Mucosa of descending colon (tissue), 3 donors: ENCODE results near the gene ST6GALNAC3. TPM values are rescaled to one million over a fixed set of nuclear protein-coding genes. Genes with fewer than 3 reads are reported as not detected.

Source experiments
- ATAC-seq: fragments of 200-7000 bp; cut with Tn5 transposase; one replicate; pipeline ENCODE4 v1.9.1; 2020; ENCODE audit warnings: mild to moderate bottlenecking, moderate library complexity
- DNase-seq, 3 donors: peaks; one replicate each; pipeline ENCODE4 v3.0.0-alpha.2; 2020
- H3K36me3 ChIP-seq: fragments of 200-600 bp; one replicate; pipeline ENCODE4 v1.8.0; 2021; ENCODE audit warnings: low read depth, mild to moderate bottlenecking
- H3K4me1 ChIP-seq: fragments of 200-600 bp; one replicate; pipeline ENCODE4 v1.8.0; 2021; ENCODE audit warnings: low read depth, mild to moderate bottlenecking
- H3K4me3 ChIP-seq: fragments of 200-600 bp; one replicate; pipeline ENCODE4 v1.8.0; 2021; ENCODE audit warnings: mild to moderate bottlenecking
- H3K9me3 ChIP-seq: fragments of 200-600 bp; one replicate; pipeline ENCODE4 v1.8.0; 2021; ENCODE audit warnings: mild to moderate bottlenecking
- intact Hi-C, 2 donors: fragments of 100-400 bp; cut with DNase I in 1 of 2; cut with micrococcal nuclease in 1 of 2; formaldehyde crosslinking; loops; one replicate each; pipeline versions ENCODE4 v1.11.0 to v1.11.1; 2022; cut with DNase I, micrococcal nuclease
- total RNA-seq, 3 donors: library from RNA; stranded (reverse); fragmentation: NEBNext Ultra II Directional in 2 of 3; extraction: Animal tissue kit (Norgen Biotek cat#: 25700) in 2 of 3; gene quantifications; one replicate each; pipeline versions ENCODE4 v1.2.1 to v1.2.4, GENCODE V29; 2021 to 2023
- TF ChIP-seq, protein P1 (sequence below): fragments of 200-600 bp; IDR thresholded peaks from one replicate; pipeline ENCODE4 v1.8.0; 2022; ENCODE audit warnings: antibody characterized with exemption, mild to moderate bottlenecking
- donor health status: DM: no; HTN: no; CAD: no; lungs with moderate emphysema.
- donor health status: DM: no; HTN: no; CAD: no.
- donor health status: DM: no; HTN: yes; CAD: no.

ST6GALNAC3 gene
- total RNA-seq, 3 donors from 2014 or later = 5.4 to 9.0 (median 6.7) TPM

DNA sequence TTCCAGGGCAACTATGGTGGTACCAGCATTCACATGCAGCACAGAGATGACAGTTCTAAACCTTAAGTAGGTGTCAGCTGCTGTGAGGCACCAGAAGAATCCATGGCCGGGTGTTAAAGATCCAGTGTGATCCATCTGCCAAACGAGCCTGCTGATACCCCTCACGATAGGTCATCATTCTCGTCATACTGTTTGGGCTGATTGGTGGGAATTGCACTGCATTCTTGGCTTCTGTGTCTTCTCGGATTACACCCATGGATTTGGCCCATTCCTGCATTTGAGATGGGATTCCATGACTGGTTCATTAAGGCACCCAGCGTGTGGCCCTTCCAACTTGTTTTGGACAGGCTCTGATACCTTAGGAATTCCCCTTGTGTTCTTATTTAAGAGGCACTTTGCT, 55.2 kb downstream of the ST6GALNAC3 start:
- Histone ChIP-seq H3K36me3 (no peaks in the 10 kb centered on the region), H3K4me1 (no peaks in the 10 kb centered on the region), H3K9me3 (no peaks in the 10 kb centered on the region), H3K4me3 (no peak overlapping the region)
- TF ChIP-seq, protein P1, sequence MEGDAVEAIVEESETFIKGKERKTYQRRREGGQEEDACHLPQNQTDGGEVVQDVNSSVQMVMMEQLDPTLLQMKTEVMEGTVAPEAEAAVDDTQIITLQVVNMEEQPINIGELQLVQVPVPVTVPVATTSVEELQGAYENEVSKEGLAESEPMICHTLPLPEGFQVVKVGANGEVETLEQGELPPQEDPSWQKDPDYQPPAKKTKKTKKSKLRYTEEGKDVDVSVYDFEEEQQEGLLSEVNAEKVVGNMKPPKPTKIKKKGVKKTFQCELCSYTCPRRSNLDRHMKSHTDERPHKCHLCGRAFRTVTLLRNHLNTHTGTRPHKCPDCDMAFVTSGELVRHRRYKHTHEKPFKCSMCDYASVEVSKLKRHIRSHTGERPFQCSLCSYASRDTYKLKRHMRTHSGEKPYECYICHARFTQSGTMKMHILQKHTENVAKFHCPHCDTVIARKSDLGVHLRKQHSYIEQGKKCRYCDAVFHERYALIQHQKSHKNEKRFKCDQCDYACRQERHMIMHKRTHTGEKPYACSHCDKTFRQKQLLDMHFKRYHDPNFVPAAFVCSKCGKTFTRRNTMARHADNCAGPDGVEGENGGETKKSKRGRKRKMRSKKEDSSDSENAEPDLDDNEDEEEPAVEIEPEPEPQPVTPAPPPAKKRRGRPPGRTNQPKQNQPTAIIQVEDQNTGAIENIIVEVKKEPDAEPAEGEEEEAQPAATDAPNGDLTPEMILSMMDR = no peak
- DNase-seq (no peak), ATAC-seq (no peak)
- intact Hi-C loops = no loop called here

DNA sequence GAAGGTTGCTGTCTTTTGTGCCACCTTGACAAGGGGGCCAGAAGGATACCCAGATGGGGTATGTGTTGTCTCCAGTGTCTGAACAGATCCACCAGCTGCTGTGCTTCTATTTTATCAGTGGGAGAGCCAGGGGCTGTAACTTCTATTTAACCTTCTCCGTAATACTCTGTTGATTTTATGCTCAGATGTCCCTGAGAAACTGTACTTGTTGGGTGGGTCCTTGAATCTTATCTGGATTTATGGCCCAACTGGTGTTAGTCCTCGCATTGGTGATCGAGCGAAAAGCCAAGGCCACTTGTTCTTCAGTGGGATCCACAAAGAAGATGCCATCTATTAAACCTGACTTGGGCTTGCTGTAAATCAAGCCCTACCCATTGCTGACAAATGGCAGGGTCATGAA, 56.4 kb downstream of the ST6GALNAC3 start:
- intact Hi-C loops = no loop called here
- H3K36me3 ChIP-seq = no peaks in the 10 kb centered on the region
- ATAC-seq = peak; percentile 54
- no peak for DNase-seq
- H3K4me1 ChIP-seq = no peaks in the 10 kb centered on the region
- H3K9me3 ChIP-seq = no peaks in the 10 kb centered on the region
- H3K4me3 ChIP-seq = no peak overlapping the region
- TF ChIP-seq, protein P1 = no peak

DNA sequence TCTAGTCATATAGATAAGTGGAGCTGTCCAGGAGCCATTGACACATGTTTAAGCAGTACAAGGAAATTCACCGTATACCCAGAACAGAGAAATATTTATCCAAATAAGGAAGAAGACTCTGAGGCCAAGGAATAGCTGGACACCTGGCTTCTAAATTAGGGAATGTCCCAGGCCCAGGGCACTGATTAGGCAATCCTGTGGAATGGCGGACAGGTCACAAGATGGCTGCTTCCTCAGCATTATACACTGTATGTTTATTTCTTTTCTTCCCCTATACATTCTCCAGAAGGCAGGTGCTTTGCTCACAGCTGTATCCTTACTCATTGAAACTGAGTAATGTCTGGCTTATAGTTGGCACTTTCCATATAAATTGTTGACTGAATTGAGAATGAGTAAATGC, 59.4 kb downstream of the ST6GALNAC3 start:
- Histone ChIP-seq H3K4me3 (no peak overlapping the region), H3K36me3 (no peaks in the 10 kb centered on the region), H3K9me3 (no peaks in the 10 kb centered on the region), H3K4me1 (no peaks in the 10 kb centered on the region)
- TF ChIP-seq, protein P1 = no peak
- intact Hi-C loops = no loop called here
- no peak for DNase-seq
- ATAC-seq = no peak

DNA sequence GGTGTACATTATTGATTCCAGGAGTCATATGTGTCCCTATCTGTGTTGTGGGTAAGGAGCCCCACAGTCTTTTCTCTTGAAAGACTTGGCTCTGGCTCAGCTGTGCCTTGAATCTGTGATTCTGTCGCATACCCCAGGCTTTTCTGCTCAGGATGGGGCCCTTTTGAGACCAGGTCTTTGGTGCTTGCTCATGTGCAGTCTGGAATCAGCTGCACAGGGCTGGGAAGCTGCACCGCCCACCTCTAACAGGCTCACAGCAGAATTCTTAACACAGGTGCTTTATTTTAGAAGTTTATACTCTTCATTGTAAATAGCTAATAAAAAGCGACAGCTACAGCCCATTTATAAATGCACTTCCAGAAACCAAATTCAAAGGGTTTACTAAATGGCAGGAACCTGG, 61.3 kb downstream of the ST6GALNAC3 start:
- H3K4me1 ChIP-seq = peaks cover 2% of the 10 kb centered on the region
- no peak overlapping the region for H3K4me3 ChIP-seq
- TF ChIP-seq, protein P1 = no peak
- H3K36me3 ChIP-seq = no peaks in the 10 kb centered on the region
- ATAC-seq (no peak), DNase-seq (no peak)
- intact Hi-C loops = no loop called here
- no peaks in the 10 kb centered on the region for H3K9me3 ChIP-seq

DNA sequence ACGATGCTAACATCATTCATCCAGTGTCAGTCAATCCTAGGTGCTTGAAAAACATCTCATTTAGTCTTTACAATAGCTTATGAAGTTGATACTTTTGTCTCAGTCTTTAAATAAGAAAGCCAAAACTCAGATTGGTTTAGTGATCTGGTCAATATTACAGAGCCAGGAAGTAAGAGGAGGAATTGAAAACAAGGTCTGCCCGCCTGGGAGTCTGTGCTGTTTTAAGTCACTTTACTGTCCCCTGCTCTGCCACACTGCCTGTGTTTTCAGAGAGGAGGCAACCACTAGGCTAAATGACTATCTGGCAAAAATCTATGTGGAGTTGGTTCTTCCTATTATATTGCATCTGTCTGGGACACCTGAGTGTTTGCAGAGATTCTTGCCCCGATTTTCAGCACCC, 62.3 kb downstream of the ST6GALNAC3 start:
- Histone ChIP-seq H3K9me3 (no peaks in the 10 kb centered on the region), H3K4me3 (no peak overlapping the region), H3K4me1 (peaks cover 5% of the 10 kb centered on the region), H3K36me3 (no peaks in the 10 kb centered on the region)
- TF ChIP-seq, protein P1 = no peak
- ATAC-seq = no peak
- no peak for DNase-seq
- intact Hi-C loops = no loop called here

DNA sequence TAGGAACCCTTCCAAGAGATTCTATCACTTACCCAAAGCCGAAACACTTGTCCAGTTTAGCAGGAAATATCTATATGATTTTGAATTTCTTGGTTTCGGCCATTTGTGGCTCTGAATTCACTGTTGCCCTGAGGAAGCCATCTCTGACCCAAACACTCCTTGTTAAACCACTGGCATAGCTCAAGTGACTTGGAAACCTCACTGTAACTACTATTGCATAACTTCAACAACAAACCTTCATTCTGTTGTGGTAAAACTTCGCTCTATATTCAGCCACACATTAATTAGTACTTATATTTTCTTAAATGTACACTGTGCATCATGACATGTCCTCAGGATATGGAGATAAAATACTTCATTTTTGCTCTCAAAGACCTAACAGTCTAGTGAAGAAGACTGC, 63.2 kb downstream of the ST6GALNAC3 start:
- H3K36me3 ChIP-seq = no peaks in the 10 kb centered on the region
- H3K9me3 ChIP-seq = no peaks in the 10 kb centered on the region
- DNase-seq = no peak
- TF ChIP-seq, protein P1 = no peak
- intact Hi-C loops = no loop called here
- ATAC-seq = no peak
- no peak overlapping the region for H3K4me3 ChIP-seq
- H3K4me1 ChIP-seq = peaks cover 5% of the 10 kb centered on the region
